Ishikawa (cell line): ENCODE data around the gene GDAP2.

Experiments used
- CEBPB ChIP-seq: IDR thresholded peaks from 2 replicates; pipeline ENCODE4 v1.6.1; 2012
- CREB1 ChIP-seq: IDR thresholded peaks from 2 replicates; pipeline ENCODE4 v1.6.1; 2012; ENCODE audit warnings: low read depth
- EGR1 ChIP-seq: IDR thresholded peaks from 2 replicates; pipeline ENCODE4 v1.6.1; 2012
- EP300 ChIP-seq: IDR thresholded peaks from 2 replicates; pipeline ENCODE4 v1.6.1; 2012; ENCODE audit warnings: borderline replicate concordance
- FOXM1 ChIP-seq: IDR thresholded peaks from 2 replicates; pipeline ENCODE4 v1.6.1; 2012; ENCODE audit warnings: low read depth, borderline replicate concordance
- MAX ChIP-seq: IDR thresholded peaks from 2 replicates; pipeline ENCODE4 v1.6.1; 2012
- NFIC ChIP-seq: IDR thresholded peaks from 2 replicates; pipeline ENCODE4 v1.6.1; 2012
- RAD21 ChIP-seq: IDR thresholded peaks from 2 replicates; pipeline ENCODE4 v1.6.1; 2012; ENCODE audit warnings: low read depth
- REST ChIP-seq: IDR thresholded peaks from 2 replicates; pipeline ENCODE4 v1.6.1; 2012; ENCODE audit warnings: low read depth, mild to moderate bottlenecking
- TAF1 ChIP-seq: IDR thresholded peaks from 2 replicates; pipeline ENCODE4 v1.6.1; 2012; ENCODE audit warnings: low read depth, mild to moderate bottlenecking
- TCF12 ChIP-seq: IDR thresholded peaks from 2 replicates; pipeline ENCODE4 v1.6.1; 2012; ENCODE audit warnings: low read depth
- TEAD4 ChIP-seq: IDR thresholded peaks from 2 replicates; pipeline ENCODE4 v1.6.1; 2012
- USF1 ChIP-seq: IDR thresholded peaks from 2 replicates; pipeline ENCODE4 v1.6.1; 2012
- YY1 ChIP-seq: IDR thresholded peaks from 2 replicates; pipeline ENCODE4 v1.6.1; 2012; ENCODE audit warnings: low read depth
- ZBTB7A ChIP-seq: IDR thresholded peaks from 2 replicates; pipeline ENCODE4 v1.6.1; 2012; ENCODE audit warnings: low read depth

Gene GDAP2

GRCh38 chr1:117861694-117862093 is 67.7 kb downstream of the GDAP2 start:
- TF ChIP-seq CREB1 (no peak), TCF12 (no peak), RAD21 (no peak), EGR1 (no peak), NFIC (no peak), USF1 (no peak), TEAD4 (no peak), MAX (no peak), YY1 (no peak), EP300 (no peak), TAF1 (no peak), CEBPB (no peak), REST (no peak), ZBTB7A (no peak), FOXM1 (no peak)

- no peak for TF ChIP-seq FOXM1
Measured at GRCh38 chr1:117860896-117861610, 68.4 kb downstream of the GDAP2 start.

- no peak for TF ChIP-seq MAX
- TF ChIP-seq CEBPB, result no peak
- no peak for TF ChIP-seq ZBTB7A
- TF ChIP-seq FOXM1, result no peak
- no peak for TF ChIP-seq EP300
- no peak for TF ChIP-seq NFIC
- no peak for TF ChIP-seq TCF12
- TF ChIP-seq USF1, result no peak
- no peak for TF ChIP-seq REST
Measured at GRCh38 chr1:117859901-117860300, 69.5 kb downstream of the GDAP2 start.

GRCh38 chr1:117857418-117857817 is 72.0 kb downstream of the GDAP2 start:
- TF ChIP-seq REST (no peak), YY1 (no peak), ZBTB7A (no peak), CREB1 (no peak), EP300 (no peak), TAF1 (no peak), RAD21 (no peak), CEBPB (no peak; the same call in 1 of the 2 replicates), TEAD4 (no peak), USF1 (no peak), EGR1 (no peak), MAX (no peak), NFIC (no peak), FOXM1 (no peak)
